ENCODE measurements around the gene FAM3A.
"Not testable (repeated sequence)": the region's sequence is repeated elsewhere in the genome, so short reads cannot be mapped to it uniquely, and the experiment has no call there.

The FAM3A gene

GRCh38 chrX:154505734-154506133, 10.3 kb downstream of the FAM3A start:
- DNase-seq (ENCODE audit: low read depth, low spot score), result peak; percentile 56

- DNase-seq (ENCODE audit: low read depth, low spot score), result no peak
Measured at GRCh38 chrX:154502989-154503388, 13.0 kb downstream of the FAM3A start.

- no peak for DNase-seq (ENCODE audit: low read depth, low spot score)
Measured at GRCh38 chrX:154502098-154502497, 13.9 kb downstream of the FAM3A start.

- not testable (repeated sequence) for DNase-seq (ENCODE audit: low read depth, low spot score)
Measured at GRCh38 chrX:154501423-154501822, 14.6 kb downstream of the FAM3A start.

GRCh38 chrX:154496591-154497137, 19.4 kb downstream of the FAM3A start:
- DNase-seq (ENCODE audit: low read depth, low spot score), result peak; percentile 23

GRCh38 chrX:154495472-154495922, 20.5 kb downstream of the FAM3A start:
- DNase-seq (ENCODE audit: low read depth, low spot score), result no peak

GRCh38 chrX:154494715-154495114, 21.3 kb downstream of the FAM3A start:
- no peak for DNase-seq (ENCODE audit: low read depth, low spot score)

GRCh38 chrX:154490414-154491083, 25.5 kb downstream of the FAM3A start, which contains the start of gene SLC10A3:
SLC10A3 (minus strand) TSS chrX:154490629; CDS start chrX:154488940, 1,689 bp downstream.
- peak; percentile 99 for DNase-seq (ENCODE audit: low read depth, low spot score)

- DNase-seq (ENCODE audit: low read depth, low spot score), result peak; percentile 42
Measured at GRCh38 chrX:154490021-154490413, 26.0 kb downstream of the FAM3A start.

GRCh38 chrX:154489182-154489581, 26.9 kb downstream of the FAM3A start:
- DNase-seq (ENCODE audit: low read depth, low spot score), result no peak

- no peak for DNase-seq (ENCODE audit: low read depth, low spot score)
Measured at GRCh38 chrX:154488336-154489075, 27.5 kb downstream of the FAM3A start.

GRCh38 chrX:154487518-154488290, 28.3 kb downstream of the FAM3A start:
- no peak for DNase-seq (ENCODE audit: low read depth, low spot score)

- DNase-seq (ENCODE audit: low read depth, low spot score), result peak; percentile 79
Measured at GRCh38 chrX:154486396-154487207, 29.4 kb downstream of the FAM3A start, which contains the start of gene UBL4A. UBL4A (minus strand) TSS chrX:154486615; CDS start chrX:154486584, 31 bp downstream.

GRCh38 chrX:154486052-154486395, 30.0 kb downstream of the FAM3A start:
- DNase-seq (ENCODE audit: low read depth, low spot score), result peak; percentile 48

GRCh38 chrX:154485150-154486051, 30.6 kb downstream of the FAM3A start:
- DNase-seq (ENCODE audit: low read depth, low spot score), result peak; percentile 17

- no peak for DNase-seq (ENCODE audit: low read depth, low spot score)
Measured at GRCh38 chrX:154484255-154485149, 31.5 kb downstream of the FAM3A start.

- no peak for DNase-seq (ENCODE audit: low read depth, low spot score)
Measured at GRCh38 chrX:154483325-154483724, 32.7 kb downstream of the FAM3A start.

GRCh38 chrX:154482786-154483185, 33.2 kb downstream of the FAM3A start:
- no peak for DNase-seq (ENCODE audit: low read depth, low spot score)

Data from ELF-1 (cell line).